SU-DHL-6 (cell line): ENCODE data around the gene SDCCAG8.

Source experiments
- EZH2phosphoT487 ChIP-seq: fragments of 200-600 bp; sonication (generic), shearing (Covaris generic); conservative IDR thresholded peaks from 2 replicates; pipeline ENCODE4 v1.6.1; 2018; ENCODE audit warnings: mild to moderate bottlenecking, antibody characterized with exemption, low read length, moderate library complexity, mixed read lengths
- TF ChIP-seq, protein P1 (sequence below): fragments of 200-600 bp; sonication (generic); IDR thresholded peaks from one replicate; pipeline ENCODE4 v1.5.1; 2017; ENCODE audit warnings: antibody characterized with exemption, mild to moderate bottlenecking, low read length, moderate library complexity; ENCODE audit not compliant: insufficient read depth, poor library complexity, severe bottlenecking

DNA sequence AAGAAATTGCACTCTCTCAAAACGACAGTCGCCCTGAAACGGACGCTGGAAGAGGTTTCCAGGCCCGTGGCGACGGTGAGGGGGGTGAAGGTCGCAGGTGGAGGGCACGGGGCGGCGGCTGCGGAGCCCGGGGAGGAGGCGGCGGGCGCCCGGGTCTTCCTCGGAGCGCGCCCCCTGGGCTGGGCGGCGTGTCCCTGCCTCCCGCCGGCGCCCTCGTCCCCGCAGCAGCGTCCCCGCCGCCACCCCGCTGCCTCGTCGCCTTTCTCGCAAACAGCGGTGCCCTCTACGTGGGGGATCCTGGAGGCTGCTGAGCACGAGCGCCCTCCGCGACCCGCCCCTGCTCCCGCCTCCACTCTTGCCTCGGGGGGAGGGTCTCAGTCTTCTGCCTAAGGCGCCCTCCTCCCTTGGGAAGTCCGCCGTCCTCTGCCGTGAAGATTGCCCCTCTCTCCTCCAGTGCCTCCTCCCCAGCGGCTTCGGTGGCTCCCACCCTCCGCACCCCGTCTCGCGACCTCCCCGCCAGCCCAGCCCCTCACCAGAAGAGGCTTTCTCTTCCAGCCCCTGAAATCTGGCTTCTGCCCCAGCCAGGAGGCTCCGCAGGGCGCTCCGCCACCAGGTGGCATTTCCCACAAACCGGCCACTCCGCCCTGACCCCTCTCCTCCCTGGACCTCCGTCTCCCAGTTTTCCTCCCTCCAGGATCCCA, 227.4 kb downstream of the SDCCAG8 start:
- TF ChIP-seq EZH2phosphoT487 = no peak
- TF ChIP-seq, protein P1, sequence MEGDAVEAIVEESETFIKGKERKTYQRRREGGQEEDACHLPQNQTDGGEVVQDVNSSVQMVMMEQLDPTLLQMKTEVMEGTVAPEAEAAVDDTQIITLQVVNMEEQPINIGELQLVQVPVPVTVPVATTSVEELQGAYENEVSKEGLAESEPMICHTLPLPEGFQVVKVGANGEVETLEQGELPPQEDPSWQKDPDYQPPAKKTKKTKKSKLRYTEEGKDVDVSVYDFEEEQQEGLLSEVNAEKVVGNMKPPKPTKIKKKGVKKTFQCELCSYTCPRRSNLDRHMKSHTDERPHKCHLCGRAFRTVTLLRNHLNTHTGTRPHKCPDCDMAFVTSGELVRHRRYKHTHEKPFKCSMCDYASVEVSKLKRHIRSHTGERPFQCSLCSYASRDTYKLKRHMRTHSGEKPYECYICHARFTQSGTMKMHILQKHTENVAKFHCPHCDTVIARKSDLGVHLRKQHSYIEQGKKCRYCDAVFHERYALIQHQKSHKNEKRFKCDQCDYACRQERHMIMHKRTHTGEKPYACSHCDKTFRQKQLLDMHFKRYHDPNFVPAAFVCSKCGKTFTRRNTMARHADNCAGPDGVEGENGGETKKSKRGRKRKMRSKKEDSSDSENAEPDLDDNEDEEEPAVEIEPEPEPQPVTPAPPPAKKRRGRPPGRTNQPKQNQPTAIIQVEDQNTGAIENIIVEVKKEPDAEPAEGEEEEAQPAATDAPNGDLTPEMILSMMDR = no peak
